WTC11 (cell line): Measurements from ENCODE around the gene MRPS27. TPM values are rescaled to one million over a fixed set of nuclear protein-coding genes. Genes with fewer than 3 reads are reported as not detected.

Experiments used
- ATAC-seq: fragments of 200-7000 bp; cut with Tn5 transposase; 2 replicates; pipeline ENCODE4 v1.10.0; 2021; ENCODE audit warnings: mild to moderate bottlenecking, moderate library complexity
- CTCF ChIA-PET: fragments of 300-600 bp; sonication (Branson Sonifier 250); formaldehyde crosslinking; loops from one replicate; lab custom pipeline; 2021; ENCODE audit warnings: antibody characterized with exemption; lab: Charles Lee
- POLR2A ChIA-PET: fragments of 350-600 bp; sonication (Branson Sonifier 250); formaldehyde crosslinking; loops from one replicate; lab custom pipeline; 2021; ENCODE audit warnings: antibody characterized with exemption; lab: Charles Lee
- DNase-seq: peaks from one replicate; pipeline ENCODE4 v3.0.0; 2021; ENCODE audit warnings: low spot score
- H3K27ac Mint-ChIP-seq: 2 replicates; pipeline ENCODE4 v1.8.0; 2021; ENCODE audit warnings: mixed read lengths
- H3K27me3 Mint-ChIP-seq: 2 replicates; pipeline ENCODE4 v1.8.0; 2021; ENCODE audit warnings: low read depth, mild to moderate bottlenecking, moderate library complexity, mixed read lengths
- H3K36me3 Mint-ChIP-seq: 2 replicates; pipeline ENCODE4 v1.8.0; 2021; ENCODE audit warnings: mixed read lengths
- H3K4me1 Mint-ChIP-seq: 2 replicates; pipeline ENCODE4 v1.8.0; 2022; ENCODE audit warnings: mixed read lengths
- H3K4me3 Mint-ChIP-seq: 2 replicates; pipeline ENCODE4 v1.8.0; 2021; ENCODE audit warnings: mild to moderate bottlenecking, moderate library complexity, mixed read lengths
- H3K9me3 Mint-ChIP-seq: 2 replicates; pipeline ENCODE4 v1.8.0; 2021; ENCODE audit warnings: mixed read lengths
- CREB1 ChIP-seq: sonication (generic); formaldehyde crosslinking; IDR thresholded peaks from 2 replicates; pipeline ENCODE4 v1.8.0; 2023; ENCODE audit warnings: mild to moderate bottlenecking, missing genetic modification reagents
- ELF4 ChIP-seq: sonication (generic); formaldehyde crosslinking; IDR thresholded peaks from 2 replicates; pipeline ENCODE4 v1.8.1; 2022; ENCODE audit warnings: low read depth, mild to moderate bottlenecking, moderate library complexity, missing genetic modification reagents
- ETV6 ChIP-seq: sonication (generic); formaldehyde crosslinking; IDR thresholded peaks from 2 replicates; pipeline ENCODE4 v1.8.1; 2022; ENCODE audit warnings: mild to moderate bottlenecking, missing genetic modification reagents
- FOXJ3 ChIP-seq: sonication (generic); formaldehyde crosslinking; IDR thresholded peaks from 2 replicates; pipeline ENCODE4 v1.9.0; 2021; ENCODE audit warnings: missing genetic modification reagents, mild to moderate bottlenecking, borderline replicate concordance
- IRF2 ChIP-seq: sonication (generic); formaldehyde crosslinking; IDR thresholded peaks from 2 replicates; pipeline ENCODE4 v1.8.0; 2022; ENCODE audit warnings: low read depth, missing genetic modification reagents, borderline replicate concordance
- KAT7 ChIP-seq: sonication (generic); formaldehyde crosslinking; IDR thresholded peaks from 2 replicates; pipeline ENCODE4 v1.8.1; 2023; ENCODE audit warnings: missing genetic modification reagents, mild to moderate bottlenecking, borderline replicate concordance
- MXD4 ChIP-seq: fragments of 250-450 bp; sonication (Bioruptor Pico); IDR thresholded peaks from 2 replicates; pipeline ENCODE4 v1.8.0; 2021; ENCODE audit warnings: mild to moderate bottlenecking, moderate library complexity, borderline replicate concordance
- MYBL2 ChIP-seq: sonication (generic); formaldehyde crosslinking; IDR thresholded peaks from 2 replicates; pipeline ENCODE4 v1.8.1; 2023; ENCODE audit warnings: mild to moderate bottlenecking, moderate library complexity, missing genetic modification reagents
- NFYB ChIP-seq: sonication (generic); formaldehyde crosslinking; conservative IDR thresholded peaks from 2 replicates; pipeline ENCODE4 v1.8.0; 2022; ENCODE audit warnings: low read depth, missing genetic modification reagents
- NR2C2 ChIP-seq: sonication (generic); formaldehyde crosslinking; IDR thresholded peaks from 2 replicates; pipeline ENCODE4 v1.8.0; 2022; ENCODE audit warnings: mild to moderate bottlenecking, missing genetic modification reagents
- OVOL2 ChIP-seq: fragments of 250-450 bp; sonication (Bioruptor Pico); IDR thresholded peaks from 2 replicates; pipeline ENCODE4 v1.9.0; 2021; ENCODE audit warnings: mild to moderate bottlenecking, borderline replicate concordance
- RORB ChIP-seq: fragments of 250-450 bp; sonication (Bioruptor Pico); IDR thresholded peaks from 2 replicates; pipeline ENCODE4 v1.9.0; 2021; ENCODE audit warnings: mild to moderate bottlenecking
- SMAD3 ChIP-seq: sonication (generic); formaldehyde crosslinking; IDR thresholded peaks from 2 replicates; pipeline ENCODE4 v1.8.0; 2022; ENCODE audit warnings: missing genetic modification reagents, mild to moderate bottlenecking, borderline replicate concordance
- SMAD4 ChIP-seq: sonication (generic); formaldehyde crosslinking; IDR thresholded peaks from 2 replicates; pipeline ENCODE4 v1.8.0; 2022; ENCODE audit warnings: mild to moderate bottlenecking, missing genetic modification reagents
- SOX15 ChIP-seq: fragments of 250-450 bp; sonication (Bioruptor Pico); IDR thresholded peaks from 2 replicates; pipeline ENCODE4 v1.9.0; 2021; ENCODE audit warnings: mild to moderate bottlenecking
- STAT6 ChIP-seq: sonication (generic); formaldehyde crosslinking; conservative IDR thresholded peaks from 2 replicates; pipeline ENCODE4 v1.8.1; 2023; ENCODE audit warnings: mild to moderate bottlenecking, low read depth, missing genetic modification reagents, moderate library complexity
- TEAD1 ChIP-seq: sonication (generic); formaldehyde crosslinking; IDR thresholded peaks from 2 replicates; pipeline ENCODE4 v1.8.0; 2022; ENCODE audit warnings: mild to moderate bottlenecking, missing genetic modification reagents
- ZNF281 ChIP-seq: sonication (generic); formaldehyde crosslinking; IDR thresholded peaks from 2 replicates; pipeline ENCODE4 v1.8.0; 2023; ENCODE audit warnings: mild to moderate bottlenecking, missing genetic modification reagents
- ZNF317 ChIP-seq: sonication (generic); formaldehyde crosslinking; IDR thresholded peaks from 2 replicates; pipeline ENCODE4 v1.8.1; 2023; ENCODE audit warnings: low read depth, mild to moderate bottlenecking, moderate library complexity, missing genetic modification reagents, borderline replicate concordance
- total RNA-seq: library from RNA; stranded (reverse); gene quantifications from 3 replicates; pipeline ENCODE4 v1.2.3, GENCODE V29; 2021
- TF ChIP-seq, protein P1 (sequence below): fragments of 250-450 bp; sonication (Bioruptor Pico); IDR thresholded peaks from 2 replicates; pipeline ENCODE4 v1.9.0; 2021; ENCODE audit warnings: mild to moderate bottlenecking

MRPS27 gene
- total RNA-seq, 1 experiment from 2014 or later: 80.1 TPM

DNA sequence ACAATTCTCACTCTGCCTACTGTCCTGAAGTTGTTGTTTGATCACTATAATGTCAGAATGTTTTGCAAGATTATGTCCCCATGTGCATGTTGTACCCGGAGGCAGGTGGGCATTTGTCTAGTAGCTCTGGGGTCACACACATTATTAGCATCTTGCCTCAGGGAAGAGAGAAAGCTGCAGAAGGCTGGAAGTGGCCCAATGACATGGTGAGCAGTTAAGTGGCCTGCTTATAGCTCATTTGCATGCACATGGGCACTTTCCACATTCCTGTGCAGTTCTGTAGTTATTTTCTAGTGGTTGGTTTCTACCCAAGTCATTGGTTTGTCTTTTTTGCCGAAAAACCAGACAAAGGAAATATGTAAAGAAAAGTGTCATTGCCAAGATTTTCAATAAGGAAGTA, 131.9 kb downstream of the MRPS27 start (continued):
- TF ChIP-seq ZNF317: no peak
- TF ChIP-seq FOXJ3 (CRISPR knock-in tag): no peak

DNA sequence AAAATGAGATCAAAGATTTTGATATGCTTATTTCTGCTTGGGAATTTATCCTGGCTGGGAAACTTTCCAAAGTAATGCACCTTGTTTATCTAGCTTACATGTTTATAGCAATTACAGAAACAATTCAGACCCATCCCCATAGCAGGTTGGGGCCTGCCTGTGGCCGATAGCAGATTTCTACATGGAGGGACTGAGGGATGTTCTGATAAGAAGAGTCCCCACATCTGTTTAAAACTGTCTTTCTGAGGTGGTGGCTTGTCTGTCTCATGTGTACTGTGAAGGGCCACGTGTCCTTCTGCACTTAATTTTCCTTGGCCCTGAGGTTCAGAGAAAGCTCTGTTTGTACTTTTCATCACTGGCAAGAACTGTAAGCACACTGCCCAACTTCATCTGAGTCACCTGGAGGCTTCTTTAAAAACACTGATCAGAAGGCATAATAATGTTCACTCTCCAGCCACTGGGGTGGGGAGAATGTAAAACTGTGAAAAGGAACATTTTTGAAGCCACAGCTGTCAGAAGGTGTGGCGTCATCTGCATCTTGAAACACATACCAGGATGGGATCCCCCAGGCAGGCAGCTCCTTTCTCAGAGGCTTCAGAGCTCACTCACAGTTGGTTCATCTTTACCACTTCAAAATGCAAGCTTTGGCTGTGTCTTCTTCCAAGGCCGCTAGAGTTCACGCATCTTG, 132.5 kb downstream of the MRPS27 start:
- TF ChIP-seq, protein P1, sequence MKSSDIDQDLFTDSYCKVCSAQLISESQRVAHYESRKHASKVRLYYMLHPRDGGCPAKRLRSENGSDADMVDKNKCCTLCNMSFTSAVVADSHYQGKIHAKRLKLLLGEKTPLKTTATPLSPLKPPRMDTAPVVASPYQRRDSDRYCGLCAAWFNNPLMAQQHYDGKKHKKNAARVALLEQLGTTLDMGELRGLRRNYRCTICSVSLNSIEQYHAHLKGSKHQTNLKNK (CRISPR knock-in tag): no peak
- TF ChIP-seq MYBL2 (CRISPR knock-in tag): no peak
- no peak for TF ChIP-seq KAT7
- no peak for TF ChIP-seq ZNF281 (CRISPR knock-in tag)
- TF ChIP-seq SMAD3 (CRISPR knock-in tag): no peak
- TF ChIP-seq SMAD4 (CRISPR knock-in tag): no peak
- no peak for TF ChIP-seq ELF4 (CRISPR knock-in tag)
- no peak for TF ChIP-seq NR2C2
- no peak for TF ChIP-seq MXD4 (CRISPR knock-in tag)
- TF ChIP-seq NFYB (CRISPR knock-in tag): no peak
- no peak for TF ChIP-seq CREB1 (CRISPR knock-in tag)
- no peak for TF ChIP-seq STAT6
- TF ChIP-seq TEAD1: no peak
- TF ChIP-seq RORB: no peak
- no peak for TF ChIP-seq OVOL2 (CRISPR knock-in tag)
- no peak for TF ChIP-seq IRF2 (CRISPR knock-in tag)
- no peak for TF ChIP-seq SOX15 (CRISPR knock-in tag)
- no peak for TF ChIP-seq ETV6 (CRISPR knock-in tag)
- TF ChIP-seq, all 79 proteins: peak for 0
- Mint-ChIP-seq H3K27me3 (no peaks in the 10 kb centered on the region), H3K27ac (no peak overlapping the region), H3K4me1 (peaks cover 17% of the 10 kb centered on the region), H3K36me3 (peaks cover 24% of the 10 kb centered on the region), H3K4me3 (no peak overlapping the region), H3K9me3 (no peaks in the 10 kb centered on the region)
- ChIA-PET CTCF (interaction anchor here (1.1 kb wide), 1 partner anchor 19 kb away, joined by 3 read pairs; no protein-coding TSS in a partner anchor), POLR2A (no interaction called here)
- DNase-seq: no peak
- no peak for ATAC-seq
